WERI-Rb-1 (cell line): Measurements from ENCODE around the gene TSPAN32.
"Not testable (repeated sequence)": the region's sequence is repeated elsewhere in the genome, so short reads cannot be mapped to it uniquely, and the experiment has no call there.

Experiments used
- DNase-seq: peaks from one replicate; pipeline ENCODE4 v3.0.0-alpha.2; 2020
- H3K27ac ChIP-seq: fragments of 250-450 bp; sonication (Bioruptor Pico); 2 replicates; pipeline ENCODE4 v1.5.1; 2020; ENCODE audit warnings: mild to moderate bottlenecking, moderate library complexity
- H3K27me3 ChIP-seq: fragments of 250-450 bp; sonication (Bioruptor Pico); 2 replicates; pipeline ENCODE4 v1.5.1; 2021; ENCODE audit warnings: mild to moderate bottlenecking, low read depth, moderate library complexity; ENCODE audit not compliant: insufficient read depth, severe bottlenecking
- H3K36me3 ChIP-seq: fragments of 250-450 bp; sonication (Bioruptor Pico); 2 replicates; pipeline ENCODE4 v1.5.1; 2020; ENCODE audit warnings: mild to moderate bottlenecking, moderate library complexity
- H3K4me3 ChIP-seq: 2 replicates; pipeline ENCODE4 v1.5.1; 2011; ENCODE audit warnings: low read depth, mild to moderate bottlenecking, control low read depth, low read length
- H3K9me3 ChIP-seq: fragments of 250-450 bp; sonication (Bioruptor Pico); 2 replicates; pipeline ENCODE4 v1.5.1; 2021; ENCODE audit warnings: mild to moderate bottlenecking, moderate library complexity; ENCODE audit not compliant: severe bottlenecking
- TF ChIP-seq, protein P1 (sequence below): IDR thresholded peaks from 2 replicates; pipeline ENCODE4 v1.5.1; 2011; ENCODE audit warnings: low read depth, mild to moderate bottlenecking, control low read depth, inconsistent platforms, low read length

TSPAN32 gene

DNA sequence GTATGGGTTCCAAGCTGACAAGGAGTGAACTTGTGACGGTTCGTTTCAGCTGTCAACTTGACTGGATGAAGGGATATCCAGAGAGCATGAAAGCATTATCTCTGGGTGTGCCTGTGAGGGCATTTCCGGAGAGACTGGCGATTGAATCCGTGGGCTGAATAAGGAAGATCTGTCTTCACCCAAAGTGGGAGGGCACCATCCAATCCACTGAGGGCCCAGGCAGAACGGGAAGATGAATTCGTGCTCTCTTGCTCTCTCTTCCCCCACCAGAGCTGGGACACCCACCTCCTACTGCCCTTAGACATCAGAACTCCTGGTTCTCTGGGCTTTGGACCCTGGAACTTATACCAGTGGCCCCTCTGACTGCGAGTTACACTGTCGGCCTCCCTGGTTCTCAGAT, 59.8 kb downstream of the TSPAN32 start:
- DNase-seq, result no peak
- Histone ChIP-seq H3K36me3 (no peaks in the 10 kb centered on the region), H3K27me3 (no peaks in the 10 kb centered on the region), H3K9me3 (no peaks in the 10 kb centered on the region), H3K4me3 (no peak overlapping the region), H3K27ac (no peak overlapping the region)
- TF ChIP-seq, protein P1, sequence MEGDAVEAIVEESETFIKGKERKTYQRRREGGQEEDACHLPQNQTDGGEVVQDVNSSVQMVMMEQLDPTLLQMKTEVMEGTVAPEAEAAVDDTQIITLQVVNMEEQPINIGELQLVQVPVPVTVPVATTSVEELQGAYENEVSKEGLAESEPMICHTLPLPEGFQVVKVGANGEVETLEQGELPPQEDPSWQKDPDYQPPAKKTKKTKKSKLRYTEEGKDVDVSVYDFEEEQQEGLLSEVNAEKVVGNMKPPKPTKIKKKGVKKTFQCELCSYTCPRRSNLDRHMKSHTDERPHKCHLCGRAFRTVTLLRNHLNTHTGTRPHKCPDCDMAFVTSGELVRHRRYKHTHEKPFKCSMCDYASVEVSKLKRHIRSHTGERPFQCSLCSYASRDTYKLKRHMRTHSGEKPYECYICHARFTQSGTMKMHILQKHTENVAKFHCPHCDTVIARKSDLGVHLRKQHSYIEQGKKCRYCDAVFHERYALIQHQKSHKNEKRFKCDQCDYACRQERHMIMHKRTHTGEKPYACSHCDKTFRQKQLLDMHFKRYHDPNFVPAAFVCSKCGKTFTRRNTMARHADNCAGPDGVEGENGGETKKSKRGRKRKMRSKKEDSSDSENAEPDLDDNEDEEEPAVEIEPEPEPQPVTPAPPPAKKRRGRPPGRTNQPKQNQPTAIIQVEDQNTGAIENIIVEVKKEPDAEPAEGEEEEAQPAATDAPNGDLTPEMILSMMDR, result no peak

DNA sequence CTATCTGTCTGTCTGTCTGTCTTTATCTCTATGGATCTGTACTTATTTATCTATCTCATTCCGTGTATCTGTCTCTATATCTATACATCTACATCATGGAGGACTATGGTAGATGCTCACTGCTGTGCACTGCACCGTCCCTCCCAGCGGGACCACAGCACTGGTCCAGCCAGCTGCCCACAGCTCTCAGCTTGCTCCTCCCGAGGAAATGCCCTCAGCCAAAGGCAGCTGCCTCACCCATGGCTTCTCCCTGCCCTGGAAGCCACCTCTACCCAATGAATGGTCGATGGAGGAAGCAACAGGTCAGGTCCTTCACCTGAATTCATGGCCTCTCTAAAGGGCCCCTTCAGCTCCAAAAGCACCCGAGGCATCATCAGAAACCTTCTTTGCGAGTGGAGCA, 60.6 kb downstream of the TSPAN32 start:
- no peaks in the 10 kb centered on the region for H3K27me3 ChIP-seq
- DNase-seq, result no peak
- H3K9me3 ChIP-seq, result no peaks in the 10 kb centered on the region
- H3K27ac ChIP-seq, result no peak overlapping the region
- no peaks in the 10 kb centered on the region for H3K36me3 ChIP-seq
- TF ChIP-seq, protein P1, result no peak
- no peak overlapping the region for H3K4me3 ChIP-seq

DNA sequence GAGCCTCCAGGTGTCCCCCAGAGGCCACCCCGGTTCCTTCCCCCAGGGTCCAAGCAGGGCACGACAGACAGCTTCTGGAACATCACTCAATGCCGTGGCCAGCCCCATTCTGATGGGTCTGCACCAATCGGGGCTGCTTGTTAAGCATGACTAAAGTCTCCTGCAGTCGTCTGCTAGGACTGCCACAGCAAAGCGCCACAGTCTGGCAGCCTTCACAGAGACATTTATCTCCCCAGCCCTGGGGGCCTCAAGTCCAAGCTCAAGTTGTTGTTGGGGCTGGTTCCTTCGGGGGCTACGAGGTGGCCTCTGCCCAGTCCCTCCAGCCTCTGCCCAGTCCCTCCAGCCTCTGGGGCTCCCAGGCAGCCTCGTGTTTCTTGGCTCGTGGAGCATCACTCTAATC, 61.3 kb downstream of the TSPAN32 start:
- no peaks in the 10 kb centered on the region for H3K27me3 ChIP-seq
- DNase-seq, result no peak
- no peak overlapping the region for H3K4me3 ChIP-seq
- TF ChIP-seq, protein P1, result no peak
- H3K27ac ChIP-seq, result no peak overlapping the region
- H3K36me3 ChIP-seq, result no peaks in the 10 kb centered on the region
- no peaks in the 10 kb centered on the region for H3K9me3 ChIP-seq

DNA sequence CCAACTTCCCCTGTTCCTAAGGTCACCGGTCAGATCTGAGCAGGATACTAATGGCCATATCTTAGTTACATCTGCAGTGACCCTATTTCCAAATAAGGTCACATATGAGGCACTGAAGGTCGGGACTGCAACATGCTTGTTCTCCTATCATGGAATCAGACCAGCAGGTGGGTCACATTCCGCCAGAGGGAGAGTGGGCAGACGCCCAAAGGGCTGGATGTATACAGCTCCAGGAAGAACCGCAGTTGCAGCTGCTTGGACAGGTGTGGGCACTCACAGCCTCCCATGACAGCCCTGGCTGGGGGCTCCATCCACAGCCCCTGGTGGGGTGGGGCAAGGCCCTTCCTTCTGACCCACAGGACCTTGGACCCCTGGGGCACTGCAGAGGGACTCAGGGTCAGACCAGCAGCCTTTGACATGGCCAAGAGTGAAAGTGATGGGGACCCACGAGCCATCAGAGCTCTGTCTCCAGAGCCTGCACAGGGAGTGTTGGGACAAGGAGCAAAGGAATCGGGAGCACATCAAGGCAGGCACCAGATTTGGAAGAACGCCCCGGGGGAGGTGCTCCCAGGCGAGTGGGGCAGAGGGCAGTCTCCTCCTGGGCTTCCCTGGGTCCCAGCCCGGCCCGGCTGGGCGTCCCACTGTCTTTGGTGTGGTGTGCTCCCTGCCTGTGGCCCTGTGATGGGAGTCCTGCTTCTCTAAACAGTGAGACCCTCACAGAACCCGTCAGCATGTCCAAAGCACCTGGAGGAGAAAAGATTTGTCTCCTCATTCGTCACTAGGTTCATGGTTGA, 62.0 kb downstream of the TSPAN32 start:
- TF ChIP-seq, protein P1, result no peak
- Histone ChIP-seq H3K27me3 (no peaks in the 10 kb centered on the region), H3K27ac (no peak overlapping the region), H3K4me3 (no peak overlapping the region), H3K9me3 (no peaks in the 10 kb centered on the region), H3K36me3 (no peaks in the 10 kb centered on the region)
- no peak for DNase-seq

DNA sequence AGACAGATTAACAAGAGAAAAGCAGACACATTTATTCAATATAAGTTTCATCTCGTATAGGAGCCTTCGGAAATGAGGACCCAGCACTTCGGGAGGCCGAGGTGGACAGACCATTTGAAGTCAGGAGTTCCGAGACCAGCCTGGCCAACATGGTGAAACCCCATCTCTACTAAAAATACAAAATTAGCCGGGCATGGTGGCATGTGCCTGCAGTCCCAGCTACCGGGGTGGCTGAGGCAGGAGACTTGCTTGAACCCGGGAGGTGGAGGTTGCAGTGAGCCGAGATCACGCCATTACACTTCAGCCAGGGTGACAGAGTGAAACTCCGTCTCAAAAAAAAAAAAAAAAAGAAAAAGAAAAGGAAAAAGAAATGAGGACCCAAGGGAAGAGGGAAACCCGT, 62.6 kb downstream of the TSPAN32 start:
- not testable (repeated sequence) for H3K36me3 ChIP-seq, H3K4me3 ChIP-seq, H3K9me3 ChIP-seq, DNase-seq, H3K27ac ChIP-seq, H3K27me3 ChIP-seq

DNA sequence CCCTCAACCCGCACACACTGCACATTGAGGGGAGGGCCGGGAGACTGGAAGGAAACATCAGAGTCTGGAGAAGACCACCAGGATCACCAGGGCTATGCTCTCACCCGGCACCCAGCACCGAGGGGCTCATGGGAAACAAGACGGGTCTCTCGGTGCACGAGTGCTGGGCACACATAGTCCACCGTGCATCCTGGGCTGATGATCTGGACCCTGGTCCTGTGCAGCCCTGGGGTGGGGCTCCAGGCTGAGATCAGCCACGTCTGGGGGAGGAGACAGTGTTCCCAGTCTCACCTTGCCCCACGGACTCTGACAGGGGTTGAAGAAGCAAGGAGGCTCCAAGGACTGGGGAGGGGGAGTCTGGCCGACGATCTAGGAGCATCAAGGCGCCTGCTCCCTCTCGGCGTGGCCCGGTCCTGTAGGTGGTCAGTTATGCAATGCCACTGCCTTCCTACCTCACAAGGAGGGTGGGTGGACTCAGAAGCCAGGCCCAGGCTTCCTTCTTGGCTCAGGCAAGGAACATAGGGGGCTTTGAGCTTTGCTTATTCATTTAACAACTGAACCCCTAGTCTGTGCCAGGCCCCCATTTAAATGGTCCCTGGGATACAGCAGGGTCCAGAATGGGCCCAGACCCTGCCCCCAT, 63.9 kb downstream of the TSPAN32 start:
- TF ChIP-seq, protein P1, result no peak
- H3K27ac ChIP-seq, result no peak overlapping the region

More for the DNA sequence above, 63.9 kb downstream of the TSPAN32 start:
- Histone ChIP-seq H3K4me3 (no peak overlapping the region), H3K36me3 (no peaks in the 10 kb centered on the region), H3K27me3 (no peaks in the 10 kb centered on the region), H3K9me3 (no peaks in the 10 kb centered on the region)
- DNase-seq, result no peak
